HCT116 (cell line): ENCODE results near the gene MECP2. TPM values are rescaled to one million over a fixed set of nuclear protein-coding genes. Genes with fewer than 3 reads are reported as not detected.

Source experiments
- ATAC-seq: fragments of 200-7000 bp; cut with Tn5 transposase; 2 replicates; pipeline ENCODE4 v1.9.1; 2020; ENCODE audit warnings: mild to moderate bottlenecking, moderate library complexity
- BruUV-seq: library from RNA; stranded (reverse); fragments of 400-500 nt; replicated peaks from 2 replicates; lab custom pipeline; 2021; lab: Mats Ljungman, UMichigan
- CTCF ChIA-PET: fragments of 300-600 bp; sonication (Branson Sonifier 250); formaldehyde crosslinking; loops from one replicate; lab custom pipeline; 2021; ENCODE audit warnings: antibody characterized with exemption; lab: Charles Lee
- POLR2A ChIA-PET: fragments of 300-600, 350-600 bp; sonication (Branson Sonifier 250); formaldehyde crosslinking; loops from one replicate; lab custom pipeline; 2021; ENCODE audit warnings: antibody characterized with exemption; lab: Charles Lee
- RAD21 ChIA-PET, 2 experiments: fragments of 300-600 bp; sonication (Branson Sonifier 250); formaldehyde crosslinking; loops; one replicate each; lab custom pipeline; 2023; ENCODE audit warnings: low total read pairs in 2 of 2; ENCODE audit not compliant: uncharacterized antibody in 2 of 2, unreplicated experiment in 2 of 2, low non-redundant PET in 1 of 2; lab: Charles Lee
- DNase-seq: peaks from one replicate; pipeline ENCODE4 v3.0.0-alpha.2; 2010; ENCODE audit warnings: low read depth, low spot score
- H2AFZ ChIP-seq: fragments of 200-600 bp; shearing (Covaris generic), sonication (generic); 2 replicates; pipeline ENCODE4 v1.6.1; 2017; ENCODE audit warnings: low read depth, mixed run types, mixed read lengths, antibody characterized with exemption, low read length; ENCODE audit not compliant: poor library complexity, severe bottlenecking
- H3K27ac ChIP-seq: 2 replicates; pipeline ENCODE4 v1.5.1; 2012; ENCODE audit warnings: low read depth, low read length
- H3K27me3 ChIP-seq: fragments of 200-600 bp; sonication (generic); 2 replicates; pipeline ENCODE4 v1.6.1; 2016; ENCODE audit warnings: mixed run types, low read length, mixed read lengths; ENCODE audit not compliant: insufficient read depth
- H3K36me3 ChIP-seq, 2 experiments: fragments of 200-500 bp in 1 of 2; fragments of 200-600 bp in 1 of 2; sonication (Bioruptor generic) in 1 of 2; sonication (generic) in 1 of 2; 2 replicates each; pipeline versions ENCODE4 v1.5.1 to v1.6.1; 2014 to 2016; ENCODE audit warnings: low read length in 2 of 2, inconsistent platforms in 1 of 2, mixed read lengths in 1 of 2, mixed run types in 1 of 2; ENCODE audit not compliant: insufficient read depth in 2 of 2, control insufficient read depth in 1 of 2
- H3K4me1 ChIP-seq, 2 experiments: fragments of 200-600 bp in 1 of 2; sonication (generic) in 1 of 2; 2 replicates each; pipeline versions ENCODE4 v1.5.1 to v1.6.1; 2012 to 2017; ENCODE audit warnings: low read length in 2 of 2, inconsistent platforms in 1 of 2, mild to moderate bottlenecking in 1 of 2, mixed read lengths in 1 of 2, mixed run types in 1 of 2, moderate library complexity in 1 of 2; ENCODE audit not compliant: insufficient read depth in 2 of 2, control insufficient read depth in 1 of 2
- H3K4me2 ChIP-seq: fragments of 200-600 bp; sonication (generic); 2 replicates; pipeline ENCODE4 v1.6.1; 2017; ENCODE audit warnings: mixed run types, low read length, mixed read lengths
- H3K4me3 ChIP-seq, 2 experiments: fragments of 200-600 bp in 1 of 2; sonication (generic) in 1 of 2; replicated peaks in 1 of 2; 2 replicates each; pipeline ENCODE4 v1.5.1; 2011 to 2016; ENCODE audit warnings: low read length in 2 of 2, control low read depth in 1 of 2, low read depth in 1 of 2, mild to moderate bottlenecking in 1 of 2, mixed read lengths in 1 of 2, mixed run types in 1 of 2
- H3K79me2 ChIP-seq: fragments of 200-600 bp; sonication (generic); 2 replicates; pipeline ENCODE4 v1.6.1; 2017; ENCODE audit warnings: mild to moderate bottlenecking, mixed run types, low read length, moderate library complexity, mixed read lengths; ENCODE audit not compliant: insufficient read depth
- H3K9ac ChIP-seq: fragments of 200-600 bp; sonication (generic); 2 replicates; pipeline ENCODE4 v1.6.1; 2016; ENCODE audit warnings: low read length, mixed read lengths
- H3K9me2 ChIP-seq: fragments of 200-600 bp; sonication (generic), shearing (Covaris generic); 2 replicates; pipeline ENCODE4 v1.6.1; 2017; ENCODE audit warnings: mixed run types, mild to moderate bottlenecking, moderate library complexity; ENCODE audit not compliant: insufficient read depth
- H3K9me3 ChIP-seq, 2 experiments: fragments of 200-500 bp in 1 of 2; fragments of 200-600 bp in 1 of 2; sonication (Bioruptor generic) in 1 of 2; sonication (generic) in 1 of 2; 2 replicates each; pipeline ENCODE4 v1.6.1; 2014 to 2017; ENCODE audit warnings: low read length in 2 of 2, mixed read lengths in 2 of 2, inconsistent platforms in 1 of 2, low read depth in 1 of 2, mild to moderate bottlenecking in 1 of 2, mixed run types in 1 of 2, moderate library complexity in 1 of 2; ENCODE audit not compliant: control insufficient read depth in 1 of 2, insufficient read depth in 1 of 2
- H4K20me1 ChIP-seq: fragments of 200-600 bp; sonication (generic), shearing (Covaris generic); 2 replicates; pipeline ENCODE4 v1.6.1; 2017; ENCODE audit warnings: mixed run types, mild to moderate bottlenecking, moderate library complexity; ENCODE audit not compliant: insufficient read depth
- POLR2A ChIP-seq: IDR thresholded peaks from 2 replicates; pipeline ENCODE4 v1.7.0; 2011; ENCODE audit warnings: borderline replicate concordance; ENCODE audit not compliant: insufficient read depth, insufficient read length; ENCODE audit errors: extremely low read depth
- SIN3A ChIP-seq: IDR thresholded peaks from 2 replicates; pipeline ENCODE4 v1.6.1; 2012; ENCODE audit warnings: low read depth
- intact Hi-C: fragments of 100-400 bp; cut with micrococcal nuclease; formaldehyde crosslinking; loops from 2 replicates; pipeline ENCODE4 v1.10.0; 2022
- total RNA-seq: library from RNA; stranded (reverse); gene quantifications from one replicate; pipeline ENCODE4 v1.2.1, GENCODE V29; 2021; ENCODE audit not compliant: unreplicated experiment
- TF ChIP-seq, protein P1 (sequence below): IDR thresholded peaks from 2 replicates; pipeline ENCODE4 v1.6.1; 2012
- TF ChIP-seq, protein P2 (sequence below), 3 experiments: fragments of 200-600 bp in 1 of 3; sonication (generic) in 1 of 3; IDR thresholded peaks in 2 of 3; conservative IDR thresholded peaks in 1 of 3; 2 replicates each; pipeline ENCODE4 v1.5.1; 2012 to 2017; ENCODE audit warnings: low read depth in 2 of 3, low read length in 2 of 3, antibody characterized with exemption in 1 of 3, borderline replicate concordance in 1 of 3, control low read depth in 1 of 3, mild to moderate bottlenecking in 1 of 3, mixed read lengths in 1 of 3, mixed run types in 1 of 3, moderate library complexity in 1 of 3; ENCODE audit not compliant: insufficient read depth in 1 of 3

The MECP2 gene
- total RNA-seq, 1 experiment from 2014 or later: 32.4 TPM

DNA sequence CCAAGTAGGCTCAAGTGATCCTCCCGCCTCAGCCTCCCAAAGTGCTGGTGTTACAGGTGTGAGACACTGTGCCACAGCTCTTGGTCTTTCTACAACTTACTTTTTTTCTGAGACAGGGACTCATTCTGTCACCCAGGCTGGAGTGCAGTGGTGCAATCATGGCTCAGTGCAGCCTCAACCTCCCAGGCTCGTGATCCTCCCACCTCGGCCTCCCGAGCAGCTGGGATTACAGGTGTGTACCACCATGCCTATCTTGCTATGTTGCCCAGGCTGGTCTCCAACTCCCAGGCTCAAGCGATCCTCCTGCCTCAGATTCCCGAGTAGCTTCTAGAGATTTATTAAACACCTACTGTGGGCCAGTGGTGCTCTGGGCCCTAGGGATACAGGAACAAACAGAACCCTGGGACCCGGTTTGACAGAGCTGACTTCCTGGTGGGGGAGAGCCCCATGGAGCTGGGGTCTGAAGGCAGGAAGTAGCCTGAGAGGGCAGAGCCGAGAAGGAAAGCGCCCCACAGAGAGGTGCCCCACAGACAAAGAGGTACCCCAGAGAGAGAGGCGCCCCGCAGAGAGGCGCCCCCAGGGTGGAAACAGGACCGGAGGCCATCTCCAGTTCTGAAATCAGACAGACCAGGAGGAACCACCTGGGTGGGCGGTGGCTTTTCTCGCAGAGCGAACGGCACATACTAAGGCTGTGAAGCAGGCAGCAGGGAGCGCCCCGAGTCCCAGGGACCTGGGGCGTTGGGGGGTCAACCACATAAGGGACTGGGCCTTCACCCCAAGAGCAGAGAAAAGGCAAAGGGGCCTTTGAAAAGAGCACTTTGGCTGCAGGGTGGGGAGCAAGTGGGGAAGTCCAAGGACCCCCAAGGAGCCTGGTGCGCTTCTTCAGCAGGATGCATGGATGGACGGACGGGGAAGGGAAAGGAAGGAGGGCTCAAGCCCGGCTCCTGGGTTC, 82.8 kb downstream of the MECP2 start:
- ATAC-seq (no peak), DNase-seq (no peak)
- H3K27me3 ChIP-seq: no peaks in the 10 kb centered on the region
- no peak overlapping the region for H2AFZ ChIP-seq
- H3K9me3 ChIP-seq: no peaks in the 10 kb centered on the region
- H3K4me2 ChIP-seq: no peak overlapping the region
- peaks cover 2 to 5% of the 10 kb centered on the region in 2 experiments; a peak in 1 of 4 replicates for H3K36me3 ChIP-seq
- no TSS peak for BruUV-seq
- CTCF ChIA-PET: interaction anchor here (2.1 kb wide), 1 partner anchor 13 kb away, joined by 8 read pairs; no protein-coding TSS in a partner anchor
- H3K79me2 ChIP-seq: peaks cover 33% of the 10 kb centered on the region
- H3K27ac ChIP-seq: no peak overlapping the region
- intact Hi-C loops: no loop called here
- POLR2A ChIA-PET: no interaction called here
- H3K4me3 ChIP-seq: no peak overlapping the region
- peaks cover 0 to 18% of the 10 kb centered on the region in 2 experiments; a peak in 2 of 4 replicates for H3K4me1 ChIP-seq
- RAD21 ChIA-PET: no interaction called here
- TF ChIP-seq, protein P1, sequence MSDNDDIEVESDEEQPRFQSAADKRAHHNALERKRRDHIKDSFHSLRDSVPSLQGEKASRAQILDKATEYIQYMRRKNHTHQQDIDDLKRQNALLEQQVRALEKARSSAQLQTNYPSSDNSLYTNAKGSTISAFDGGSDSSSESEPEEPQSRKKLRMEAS: no peak
- no peak for TF ChIP-seq POLR2A
- no peaks in the 10 kb centered on the region for H3K9me2 ChIP-seq
- H3K9ac ChIP-seq: no peak overlapping the region
- no peaks in the 10 kb centered on the region for H4K20me1 ChIP-seq

DNA sequence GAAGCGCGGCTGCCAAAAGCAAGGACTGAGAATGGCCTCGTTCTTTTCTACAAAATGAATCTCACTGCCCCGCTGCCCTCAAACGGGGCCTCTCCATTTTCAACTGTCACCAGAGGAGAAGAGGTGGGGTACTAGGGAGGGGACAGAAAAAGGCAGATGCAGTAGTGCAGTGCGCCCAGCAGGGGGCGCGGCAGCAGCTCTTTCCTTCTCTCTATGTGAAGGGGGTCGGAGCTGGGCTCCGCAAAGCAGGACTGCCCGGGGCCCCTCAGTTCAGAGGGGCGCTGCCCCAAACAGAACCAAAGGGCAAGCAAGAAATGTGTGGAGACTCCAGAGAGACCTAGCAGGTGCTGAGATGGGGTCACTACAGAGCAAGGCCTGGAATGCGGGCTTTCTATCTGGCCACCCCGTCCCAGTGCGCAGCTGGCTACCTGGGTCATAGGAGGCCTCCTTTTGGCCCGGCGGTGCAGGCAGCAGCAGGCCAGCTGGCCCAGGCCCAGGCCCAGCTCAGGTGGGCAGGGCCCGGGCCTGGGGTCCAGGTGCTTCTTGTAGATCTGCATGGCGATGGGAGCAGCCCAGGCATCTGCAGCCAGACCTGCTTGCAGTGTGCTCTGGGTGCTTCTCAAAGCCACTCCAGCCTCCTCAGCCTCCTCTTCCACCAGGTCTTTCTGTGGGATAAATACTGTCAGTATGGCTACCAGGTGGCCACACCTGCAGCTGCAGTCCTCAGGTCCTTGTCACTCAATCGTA, 83.7 kb downstream of the MECP2 start:
- CTCF ChIA-PET: interaction anchor here (1.0 to 2.1 kb wide), 2 partner anchors 10 to 12 kb away, joined by 3 to 8 read pairs; no protein-coding TSS in a partner anchor
- Histone ChIP-seq H2AFZ (no peak overlapping the region), H3K27me3 (no peaks in the 10 kb centered on the region), H3K27ac (no peak overlapping the region), H3K9ac (no peak overlapping the region), H3K79me2 (peaks cover 28% of the 10 kb centered on the region), H3K9me3 (no peaks in the 10 kb centered on the region), H3K4me1 (peaks cover 0 to 22% of the 10 kb centered on the region in 2 experiments; a peak in 2 of 4 replicates), H3K4me3 (no peak overlapping the region), H4K20me1 (no peaks in the 10 kb centered on the region), H3K4me2 (no peak overlapping the region), H3K36me3 (peaks cover 2 to 5% of the 10 kb centered on the region in 2 experiments; a peak in 1 of 4 replicates), H3K9me2 (no peaks in the 10 kb centered on the region)
- RAD21 ChIA-PET: no interaction called here
- BruUV-seq: no TSS peak
- POLR2A ChIA-PET: no interaction called here
- TF ChIP-seq, protein P2, sequence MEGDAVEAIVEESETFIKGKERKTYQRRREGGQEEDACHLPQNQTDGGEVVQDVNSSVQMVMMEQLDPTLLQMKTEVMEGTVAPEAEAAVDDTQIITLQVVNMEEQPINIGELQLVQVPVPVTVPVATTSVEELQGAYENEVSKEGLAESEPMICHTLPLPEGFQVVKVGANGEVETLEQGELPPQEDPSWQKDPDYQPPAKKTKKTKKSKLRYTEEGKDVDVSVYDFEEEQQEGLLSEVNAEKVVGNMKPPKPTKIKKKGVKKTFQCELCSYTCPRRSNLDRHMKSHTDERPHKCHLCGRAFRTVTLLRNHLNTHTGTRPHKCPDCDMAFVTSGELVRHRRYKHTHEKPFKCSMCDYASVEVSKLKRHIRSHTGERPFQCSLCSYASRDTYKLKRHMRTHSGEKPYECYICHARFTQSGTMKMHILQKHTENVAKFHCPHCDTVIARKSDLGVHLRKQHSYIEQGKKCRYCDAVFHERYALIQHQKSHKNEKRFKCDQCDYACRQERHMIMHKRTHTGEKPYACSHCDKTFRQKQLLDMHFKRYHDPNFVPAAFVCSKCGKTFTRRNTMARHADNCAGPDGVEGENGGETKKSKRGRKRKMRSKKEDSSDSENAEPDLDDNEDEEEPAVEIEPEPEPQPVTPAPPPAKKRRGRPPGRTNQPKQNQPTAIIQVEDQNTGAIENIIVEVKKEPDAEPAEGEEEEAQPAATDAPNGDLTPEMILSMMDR (IDR thresholded peaks at IDR 0.05 in 2 of 3, conservative IDR thresholded peaks at IDR 0.05 in 1 of 3; ENCODE audit: borderline replicate concordance in 1 of 3, insufficient read depth in 1 of 3, low read depth in 2 of 3, low read length in 2 of 3): peak in 2 of 3 experiments; percentile 78; a peak in 4 of 6 replicates
- TF ChIP-seq SIN3A: no peak
- ATAC-seq (peak; percentile 68), DNase-seq (no peak)
- intact Hi-C loops: loop anchor here (1.0 kb wide), 1 partner anchor 38 kb away; no protein-coding TSS in a partner anchor
